Activated naive CD8-positive, alpha-beta T cell treated with anti-CD3 and anti-CD28 coated beads for 36 hours (primary cell): Measurements from ENCODE around the gene ABCB10. TPM values are rescaled to one million over a fixed set of nuclear protein-coding genes. Genes with fewer than 3 reads are reported as not detected.
"Not testable (repeated sequence)": the region's sequence is repeated elsewhere in the genome, so short reads cannot be mapped to it uniquely, and the experiment has no call there.

Experiments
- DNase-seq: peaks from one replicate; pipeline ENCODE4 v3.0.0; 2021
- H3K27ac Mint-ChIP-seq: one replicate; pipeline ENCODE4 v1.8.0; 2022; ENCODE audit warnings: mild to moderate bottlenecking, moderate library complexity, mixed read lengths
- H3K27me3 Mint-ChIP-seq: one replicate; pipeline ENCODE4 v1.8.0; 2022; ENCODE audit warnings: mild to moderate bottlenecking, mixed read lengths
- H3K36me3 Mint-ChIP-seq: one replicate; pipeline ENCODE4 v1.8.0; 2021; ENCODE audit warnings: mild to moderate bottlenecking, mixed read lengths
- H3K4me1 Mint-ChIP-seq: one replicate; pipeline ENCODE4 v1.8.0; 2021; ENCODE audit warnings: mixed read lengths
- H3K4me3 Mint-ChIP-seq: one replicate; pipeline ENCODE4 v1.8.0; 2022; ENCODE audit warnings: mild to moderate bottlenecking, moderate library complexity, mixed read lengths
- H3K9me3 Mint-ChIP-seq: one replicate; pipeline ENCODE4 v1.8.0; 2022; ENCODE audit warnings: mixed read lengths
- total RNA-seq, 2 experiments: library from RNA; stranded (reverse); gene quantifications; one replicate each; pipeline ENCODE4 v1.2.3, GENCODE V29; 2021

ABCB10 gene
- total RNA-seq, 2 experiments from 2014 or later: 36.8 to 37.8 TPM

- H3K27ac Mint-ChIP-seq: no peak overlapping the region
- no peaks in the 10 kb centered on the region for H3K9me3 Mint-ChIP-seq
- no peaks in the 10 kb centered on the region for H3K36me3 Mint-ChIP-seq
- DNase-seq: no peak
- H3K27me3 Mint-ChIP-seq: peaks cover 7% of the 10 kb centered on the region
- H3K4me3 Mint-ChIP-seq: no peak overlapping the region
- no peaks in the 10 kb centered on the region for H3K4me1 Mint-ChIP-seq
These were observed 23.6 kb upstream of the ABCB10 start for GRCh38 chr1:229582011-229582694.

GRCh38 chr1:229581485-229581884 lies 23.0 kb upstream of the ABCB10 start:
- no peak overlapping the region for H3K27ac Mint-ChIP-seq
- H3K4me3 Mint-ChIP-seq: no peak overlapping the region
- peaks cover 7% of the 10 kb centered on the region for H3K27me3 Mint-ChIP-seq
- H3K4me1 Mint-ChIP-seq: no peaks in the 10 kb centered on the region
- no peaks in the 10 kb centered on the region for H3K9me3 Mint-ChIP-seq
- no peak for DNase-seq
- no peaks in the 10 kb centered on the region for H3K36me3 Mint-ChIP-seq

GRCh38 chr1:229579059-229579673 lies 20.7 kb upstream of the ABCB10 start:
- H3K36me3 Mint-ChIP-seq: no peaks in the 10 kb centered on the region
- no peaks in the 10 kb centered on the region for H3K4me1 Mint-ChIP-seq
- H3K9me3 Mint-ChIP-seq: no peaks in the 10 kb centered on the region
- no peak overlapping the region for H3K27ac Mint-ChIP-seq
- no peak for DNase-seq
- peaks cover 7% of the 10 kb centered on the region for H3K27me3 Mint-ChIP-seq
- no peak overlapping the region for H3K4me3 Mint-ChIP-seq

GRCh38 chr1:229578168-229579058 lies 19.9 kb upstream of the ABCB10 start:
- H3K27ac Mint-ChIP-seq: no peak overlapping the region
- H3K27me3 Mint-ChIP-seq: peaks cover 7% of the 10 kb centered on the region
- no peak overlapping the region for H3K4me3 Mint-ChIP-seq
- DNase-seq: no peak
- H3K36me3 Mint-ChIP-seq: no peaks in the 10 kb centered on the region
- H3K4me1 Mint-ChIP-seq: no peaks in the 10 kb centered on the region
- H3K9me3 Mint-ChIP-seq: no peaks in the 10 kb centered on the region

- Mint-ChIP-seq H3K4me3 (no peak overlapping the region), H3K27ac (no peak overlapping the region), H3K9me3 (no peaks in the 10 kb centered on the region), H3K36me3 (no peaks in the 10 kb centered on the region), H3K27me3 (peaks cover 7% of the 10 kb centered on the region), H3K4me1 (peaks cover 3% of the 10 kb centered on the region)
- DNase-seq: no peak
These were observed 16.4 kb upstream of the ABCB10 start for GRCh38 chr1:229574679-229575442.

- Mint-ChIP-seq H3K9me3 (no peaks in the 10 kb centered on the region), H3K4me3 (no peak overlapping the region), H3K27me3 (no peaks in the 10 kb centered on the region), H3K36me3 (no peaks in the 10 kb centered on the region), H3K27ac (no peak overlapping the region), H3K4me1 (peaks cover 3% of the 10 kb centered on the region)
- no peak for DNase-seq
These were observed 13.8 kb upstream of the ABCB10 start for GRCh38 chr1:229572286-229572685.

- Mint-ChIP-seq H3K27me3 (no peaks in the 10 kb centered on the region), H3K9me3 (no peaks in the 10 kb centered on the region), H3K4me1 (peaks cover 3% of the 10 kb centered on the region), H3K36me3 (no peaks in the 10 kb centered on the region), H3K27ac (no peak overlapping the region), H3K4me3 (no peak overlapping the region)
- no peak for DNase-seq
These were observed 12.5 kb upstream of the ABCB10 start for GRCh38 chr1:229570891-229571516.

GRCh38 chr1:229570305-229570704 lies 11.8 kb upstream of the ABCB10 start:
- Mint-ChIP-seq H3K4me3 (no peak overlapping the region), H3K27me3 (no peaks in the 10 kb centered on the region), H3K27ac (no peak overlapping the region), H3K36me3 (no peaks in the 10 kb centered on the region), H3K4me1 (peaks cover 3% of the 10 kb centered on the region), H3K9me3 (no peaks in the 10 kb centered on the region)
- DNase-seq: no peak

- Mint-ChIP-seq H3K36me3 (no peaks in the 10 kb centered on the region), H3K4me3 (no peak overlapping the region), H3K27me3 (no peaks in the 10 kb centered on the region), H3K27ac (no peak overlapping the region), H3K4me1 (peaks cover 3% of the 10 kb centered on the region), H3K9me3 (no peaks in the 10 kb centered on the region)
- no peak for DNase-seq
These were observed 8.8 kb upstream of the ABCB10 start for GRCh38 chr1:229567109-229567868.

GRCh38 chr1:229563701-229564100 lies 5.2 kb upstream of the ABCB10 start:
- Mint-ChIP-seq H3K36me3 (no peaks in the 10 kb centered on the region), H3K4me1 (peaks cover 9% of the 10 kb centered on the region), H3K27ac (no peak overlapping the region), H3K4me3 (no peak overlapping the region), H3K27me3 (no peaks in the 10 kb centered on the region), H3K9me3 (no peaks in the 10 kb centered on the region)
- DNase-seq: no peak

GRCh38 chr1:229563241-229563640 lies 4.7 kb upstream of the ABCB10 start:
- Mint-ChIP-seq H3K27ac (no peak overlapping the region), H3K36me3 (no peaks in the 10 kb centered on the region), H3K4me1 (peaks cover 9% of the 10 kb centered on the region), H3K9me3 (no peaks in the 10 kb centered on the region), H3K27me3 (no peaks in the 10 kb centered on the region), H3K4me3 (no peak overlapping the region)
- DNase-seq: no peak

GRCh38 chr1:229562686-229563085 lies 4.2 kb upstream of the ABCB10 start:
- Mint-ChIP-seq H3K27ac (no peak overlapping the region), H3K4me1 (peaks cover 9% of the 10 kb centered on the region), H3K36me3 (no peaks in the 10 kb centered on the region), H3K4me3 (no peak overlapping the region), H3K9me3 (no peaks in the 10 kb centered on the region), H3K27me3 (no peaks in the 10 kb centered on the region)
- no peak for DNase-seq

GRCh38 chr1:229561141-229561540 lies 2.6 kb upstream of the ABCB10 start:
- Mint-ChIP-seq H3K4me1 (peaks cover 22% of the 10 kb centered on the region), H3K4me3 (no peak overlapping the region), H3K27me3 (no peaks in the 10 kb centered on the region), H3K36me3 (peaks cover 2% of the 10 kb centered on the region), H3K9me3 (no peaks in the 10 kb centered on the region), H3K27ac (no peak overlapping the region)
- no peak for DNase-seq

GRCh38 chr1:229560124-229560523 lies 1.6 kb upstream of the ABCB10 start:
- H3K36me3 Mint-ChIP-seq: not testable (repeated sequence)
- H3K4me1 Mint-ChIP-seq: peaks cover 24% of the 10 kb centered on the region

More at GRCh38 chr1:229560124-229560523, 1.6 kb upstream of the ABCB10 start:
- H3K27ac Mint-ChIP-seq, H3K27me3 Mint-ChIP-seq, DNase-seq, H3K9me3 Mint-ChIP-seq, H3K4me3 Mint-ChIP-seq: not testable (repeated sequence)
